A673 (cell line): ENCODE results near the gene CAB39. TPM values are rescaled to one million over a fixed set of nuclear protein-coding genes. Genes with fewer than 3 reads are reported as not detected.
"Not testable (repeated sequence)": the region's sequence is repeated elsewhere in the genome, so short reads cannot be mapped to it uniquely, and the experiment has no call there.

Experiments
- BruUV-seq: library from RNA; stranded (reverse); fragments of 400-500 nt; replicated peaks from 2 replicates; lab custom pipeline; 2021; lab: Mats Ljungman, UMichigan
- CTCF ChIA-PET: fragments of 300-600 bp; sonication (Branson Sonifier 250); formaldehyde crosslinking; loops from one replicate; lab custom pipeline; 2022; ENCODE audit warnings: antibody characterized with exemption; lab: Charles Lee
- POLR2A ChIA-PET: fragments of 300-600 bp; sonication (Branson Sonifier 250); formaldehyde crosslinking; loops from one replicate; lab custom pipeline; 2022; ENCODE audit warnings: antibody characterized with exemption; ENCODE audit not compliant: low non-redundant PET; lab: Charles Lee
- DNase-seq: peaks from one replicate; pipeline ENCODE4 v3.0.0-alpha.2; 2015; ENCODE audit warnings: low spot score
- H3K27ac ChIP-seq: fragments of 200-600 bp; sonication (generic); 2 replicates; pipeline ENCODE4 v1.5.1; 2016; ENCODE audit warnings: mixed run types, low read depth, mild to moderate bottlenecking, mixed read lengths, antibody characterized with exemption, low read length; ENCODE audit not compliant: poor library complexity, severe bottlenecking
- H3K27me3 ChIP-seq: fragments of 200-600 bp; sonication (generic); replicated peaks from 2 replicates; pipeline ENCODE4 v1.6.1; 2017; ENCODE audit warnings: mixed run types, low read depth, mild to moderate bottlenecking, mixed read lengths, antibody characterized with exemption, low read length; ENCODE audit not compliant: insufficient read depth, poor library complexity
- H3K36me3 ChIP-seq: fragments of 200-600 bp; sonication (generic); 2 replicates; pipeline ENCODE4 v1.6.1; 2016; ENCODE audit warnings: mixed run types, mild to moderate bottlenecking, mixed read lengths, antibody characterized with exemption, low read length; ENCODE audit not compliant: insufficient read depth, poor library complexity, severe bottlenecking
- H3K4me1 ChIP-seq: fragments of 200-600 bp; sonication (generic); 2 replicates; pipeline ENCODE4 v1.6.1; 2017; ENCODE audit warnings: mixed run types, mild to moderate bottlenecking, mixed read lengths, antibody characterized with exemption, low read length; ENCODE audit not compliant: insufficient read depth, poor library complexity, severe bottlenecking
- H3K4me3 ChIP-seq: fragments of 200-600 bp; sonication (generic); 2 replicates; pipeline ENCODE4 v1.5.1; 2016; ENCODE audit warnings: low read depth, mixed run types, mild to moderate bottlenecking, mixed read lengths, low read length; ENCODE audit not compliant: poor library complexity, severe bottlenecking
- H3K9me3 ChIP-seq: fragments of 200-600 bp; sonication (generic); 2 replicates; pipeline ENCODE4 v1.6.1; 2016; ENCODE audit warnings: mixed run types, low read depth, mild to moderate bottlenecking, mixed read lengths, antibody characterized with exemption, low read length; ENCODE audit not compliant: poor library complexity, severe bottlenecking
- EZH2 ChIP-seq: fragments of 200-600 bp; sonication (generic); IDR thresholded peaks from 2 replicates; pipeline ENCODE4 v1.6.1; 2017; ENCODE audit warnings: borderline replicate concordance, low read depth, mild to moderate bottlenecking, mixed read lengths, antibody characterized with exemption, low read length; ENCODE audit not compliant: poor library complexity, severe bottlenecking
- intact Hi-C: fragments of 100-400 bp; cut with micrococcal nuclease; formaldehyde crosslinking; loops from one replicate; pipeline ENCODE4 v1.10.0; 2022; ENCODE audit not compliant: unreplicated experiment
- total RNA-seq: library from RNA; stranded (reverse); gene quantifications from 2 replicates; pipeline ENCODE4 v1.2.3, GENCODE V29; 2021
- TF ChIP-seq, protein P1 (sequence below): fragments of 300-800, 200-600 bp; sonication (generic); conservative IDR thresholded peaks from 2 replicates; pipeline ENCODE4 v1.5.1; 2017; ENCODE audit warnings: low read depth, mild to moderate bottlenecking, antibody characterized with exemption, low read length, moderate library complexity, mixed read lengths

Gene CAB39
- total RNA-seq, 1 experiment from 2014 or later: 58.2 TPM

DNA sequence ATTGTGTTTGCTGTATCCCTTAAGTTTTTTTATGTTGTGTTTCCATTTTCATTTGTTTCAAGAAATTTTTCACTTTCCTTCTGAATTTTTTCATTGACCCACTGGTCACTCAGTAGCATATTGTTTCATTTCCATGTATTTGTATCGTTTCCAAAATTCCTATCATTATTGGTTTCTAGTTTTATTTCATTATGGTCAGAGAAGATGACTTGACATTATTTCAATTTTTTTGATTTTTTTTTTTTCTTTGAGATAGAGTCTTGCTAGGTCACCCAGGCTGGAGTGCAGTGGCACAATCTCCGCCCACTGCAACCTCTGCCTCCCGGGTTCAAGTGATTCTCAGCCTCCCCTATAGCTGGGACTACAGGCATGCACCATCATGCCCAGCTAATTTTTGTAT is 11.3 kb upstream of the CAB39 start:
- no TSS peak for BruUV-seq
- ChIA-PET CTCF (no interaction called here), POLR2A (interaction anchor here (0.6 kb wide), 1 partner anchor 99 kb away, joined by 7 read pairs; no protein-coding TSS in a partner anchor)
- TF ChIP-seq, protein P1, sequence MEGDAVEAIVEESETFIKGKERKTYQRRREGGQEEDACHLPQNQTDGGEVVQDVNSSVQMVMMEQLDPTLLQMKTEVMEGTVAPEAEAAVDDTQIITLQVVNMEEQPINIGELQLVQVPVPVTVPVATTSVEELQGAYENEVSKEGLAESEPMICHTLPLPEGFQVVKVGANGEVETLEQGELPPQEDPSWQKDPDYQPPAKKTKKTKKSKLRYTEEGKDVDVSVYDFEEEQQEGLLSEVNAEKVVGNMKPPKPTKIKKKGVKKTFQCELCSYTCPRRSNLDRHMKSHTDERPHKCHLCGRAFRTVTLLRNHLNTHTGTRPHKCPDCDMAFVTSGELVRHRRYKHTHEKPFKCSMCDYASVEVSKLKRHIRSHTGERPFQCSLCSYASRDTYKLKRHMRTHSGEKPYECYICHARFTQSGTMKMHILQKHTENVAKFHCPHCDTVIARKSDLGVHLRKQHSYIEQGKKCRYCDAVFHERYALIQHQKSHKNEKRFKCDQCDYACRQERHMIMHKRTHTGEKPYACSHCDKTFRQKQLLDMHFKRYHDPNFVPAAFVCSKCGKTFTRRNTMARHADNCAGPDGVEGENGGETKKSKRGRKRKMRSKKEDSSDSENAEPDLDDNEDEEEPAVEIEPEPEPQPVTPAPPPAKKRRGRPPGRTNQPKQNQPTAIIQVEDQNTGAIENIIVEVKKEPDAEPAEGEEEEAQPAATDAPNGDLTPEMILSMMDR: no peak
- TF ChIP-seq EZH2: no peak
- H3K4me1 ChIP-seq: no peaks in the 10 kb centered on the region
- peaks cover 3% of the 10 kb centered on the region for H3K9me3 ChIP-seq
- no peaks in the 10 kb centered on the region for H3K36me3 ChIP-seq
- H3K4me3 ChIP-seq: no peak overlapping the region
- no peak for DNase-seq
- no peaks in the 10 kb centered on the region for H3K27me3 ChIP-seq
- no peak overlapping the region for H3K27ac ChIP-seq
- intact Hi-C loops: no loop called here

- H3K27me3 ChIP-seq, H3K36me3 ChIP-seq, H3K4me1 ChIP-seq, H3K4me3 ChIP-seq, DNase-seq, H3K9me3 ChIP-seq, intact Hi-C loops, POLR2A ChIA-PET, CTCF ChIA-PET, BruUV-seq, H3K27ac ChIP-seq: not testable (repeated sequence)
Measured at GRCh38 chr2:230702457-230702856, 10.2 kb upstream of the CAB39 start.

GRCh38 chr2:230703514-230703913 is 9.1 kb upstream of the CAB39 start:
- TF ChIP-seq, protein P1: no peak
- no peak for TF ChIP-seq EZH2
- no peak for DNase-seq
- Histone ChIP-seq H3K9me3 (peaks cover 3% of the 10 kb centered on the region), H3K27me3 (no peaks in the 10 kb centered on the region), H3K4me1 (no peaks in the 10 kb centered on the region), H3K36me3 (no peaks in the 10 kb centered on the region), H3K27ac (no peak overlapping the region), H3K4me3 (no peak overlapping the region)
- ChIA-PET CTCF (no interaction called here), POLR2A (no interaction called here)
- intact Hi-C loops: no loop called here
- BruUV-seq: no TSS peak

- Histone ChIP-seq H3K27me3 (no peaks in the 10 kb centered on the region), H3K9me3 (peaks cover 3% of the 10 kb centered on the region), H3K4me3 (no peak overlapping the region), H3K36me3 (no peaks in the 10 kb centered on the region), H3K27ac (no peak overlapping the region), H3K4me1 (no peaks in the 10 kb centered on the region)
- intact Hi-C loops: no loop called here
- DNase-seq: no peak
- CTCF ChIA-PET: no interaction called here
- TF ChIP-seq, protein P1: no peak
- no peak for TF ChIP-seq EZH2
- no TSS peak for BruUV-seq
- POLR2A ChIA-PET: no interaction called here
Measured at GRCh38 chr2:230706053-230706521, 6.6 kb upstream of the CAB39 start.
